Suprapubic skin (tissue), 4 donors: ENCODE data around the gene FGF3.

Source experiments
- CTCF ChIP-seq, 2 donors: fragments of 200-600 bp in 1 of 2; fragments of 450-650 bp in 1 of 2; sonication (generic) in 1 of 2; IDR thresholded peaks; one replicate each; pipeline ENCODE4 v1.5.1; 2016 to 2019; ENCODE audit warnings: antibody characterized with exemption in 2 of 2, mild to moderate bottlenecking in 1 of 2, moderate library complexity in 1 of 2
- EP300 ChIP-seq: sonication (generic); formaldehyde crosslinking; IDR thresholded peaks from one replicate; pipeline ENCODE4 v1.6.1; 2017; ENCODE audit warnings: antibody characterized with exemption
- POLR2A ChIP-seq, 2 donors: fragments of 450-650 bp; IDR thresholded peaks; one replicate each; pipeline ENCODE4 v1.6.1; 2017; ENCODE audit warnings: antibody characterized with exemption in 2 of 2, mild to moderate bottlenecking in 2 of 2, moderate library complexity in 2 of 2
- POLR2AphosphoS5 ChIP-seq, 3 donors: sonication (generic); formaldehyde crosslinking; IDR thresholded peaks; one replicate each; pipeline ENCODE4 v1.6.1; 2017; ENCODE audit warnings: antibody characterized with exemption in 3 of 3

GRCh38 chr11:69834811-69835800, 15.9 kb upstream of the FGF3 start:
- TF ChIP-seq POLR2AphosphoS5 (IDR thresholded peaks at IDR 0.05) = no peak
- TF ChIP-seq CTCF (IDR thresholded peaks at IDR 0.05) = no peak
- no peak for TF ChIP-seq POLR2A (IDR thresholded peaks at IDR 0.05)
- TF ChIP-seq EP300 = no peak
